ENCODE data around the gene CD300A.

Gene CD300A

DNA sequence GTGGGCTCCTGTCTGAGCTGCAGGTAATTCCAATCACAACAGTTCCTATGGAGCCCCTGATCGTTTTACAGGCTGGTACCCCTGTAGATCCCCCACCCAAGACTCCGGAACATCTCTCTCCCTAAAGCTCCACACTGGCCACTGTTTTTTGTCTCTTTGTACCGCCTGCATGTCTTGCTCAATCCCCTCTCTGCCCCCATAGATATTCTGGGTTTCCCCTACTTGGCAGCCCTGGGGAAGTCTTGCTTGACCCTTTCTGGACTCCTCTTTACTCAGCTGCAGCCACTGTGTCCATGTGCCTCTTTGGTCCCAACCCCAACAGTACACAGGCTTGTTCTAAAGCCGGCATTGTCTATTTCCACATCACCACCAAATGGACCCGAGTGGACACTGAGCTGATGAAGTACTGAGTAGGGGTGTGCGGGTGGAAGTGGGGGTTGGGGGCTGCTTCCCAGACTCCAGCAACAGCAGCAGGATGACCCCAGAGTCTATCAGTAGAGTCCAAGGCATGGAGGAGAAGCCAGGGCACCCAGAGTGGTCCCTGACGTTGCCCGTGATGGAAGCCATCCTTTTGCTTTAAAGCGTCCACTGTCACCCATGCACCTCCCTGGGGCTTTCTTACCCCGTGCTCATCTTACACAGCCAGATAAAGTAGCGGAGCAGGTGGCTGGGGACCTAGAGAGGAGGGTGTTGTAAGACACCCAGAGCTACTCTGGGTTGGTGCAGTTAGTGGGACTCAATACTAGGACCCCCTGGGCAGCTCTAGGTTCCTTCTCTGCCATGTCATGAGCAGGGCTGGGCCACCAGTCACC is 58.4 kb downstream of the CD300A start:
- TF ChIP-seq, protein P1, sequence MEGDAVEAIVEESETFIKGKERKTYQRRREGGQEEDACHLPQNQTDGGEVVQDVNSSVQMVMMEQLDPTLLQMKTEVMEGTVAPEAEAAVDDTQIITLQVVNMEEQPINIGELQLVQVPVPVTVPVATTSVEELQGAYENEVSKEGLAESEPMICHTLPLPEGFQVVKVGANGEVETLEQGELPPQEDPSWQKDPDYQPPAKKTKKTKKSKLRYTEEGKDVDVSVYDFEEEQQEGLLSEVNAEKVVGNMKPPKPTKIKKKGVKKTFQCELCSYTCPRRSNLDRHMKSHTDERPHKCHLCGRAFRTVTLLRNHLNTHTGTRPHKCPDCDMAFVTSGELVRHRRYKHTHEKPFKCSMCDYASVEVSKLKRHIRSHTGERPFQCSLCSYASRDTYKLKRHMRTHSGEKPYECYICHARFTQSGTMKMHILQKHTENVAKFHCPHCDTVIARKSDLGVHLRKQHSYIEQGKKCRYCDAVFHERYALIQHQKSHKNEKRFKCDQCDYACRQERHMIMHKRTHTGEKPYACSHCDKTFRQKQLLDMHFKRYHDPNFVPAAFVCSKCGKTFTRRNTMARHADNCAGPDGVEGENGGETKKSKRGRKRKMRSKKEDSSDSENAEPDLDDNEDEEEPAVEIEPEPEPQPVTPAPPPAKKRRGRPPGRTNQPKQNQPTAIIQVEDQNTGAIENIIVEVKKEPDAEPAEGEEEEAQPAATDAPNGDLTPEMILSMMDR (IDR thresholded peaks at IDR 0.05; ENCODE audit: insufficient read depth, low read depth, low read length, missing control alignments): no peak
- DNase-seq (ENCODE audit: low read depth): no peak
- no peak overlapping the region for H3K4me3 ChIP-seq (ENCODE audit: low read depth, low read length)

GRCh38 chr17:74525465-74525725 is 59.0 kb downstream of the CD300A start:
- no peak overlapping the region for H3K4me3 ChIP-seq (ENCODE audit: low read depth, low read length)
- TF ChIP-seq, protein P1 (IDR thresholded peaks at IDR 0.05; ENCODE audit: insufficient read depth, low read depth, low read length, missing control alignments): no peak
- DNase-seq (ENCODE audit: low read depth): no peak

DNA sequence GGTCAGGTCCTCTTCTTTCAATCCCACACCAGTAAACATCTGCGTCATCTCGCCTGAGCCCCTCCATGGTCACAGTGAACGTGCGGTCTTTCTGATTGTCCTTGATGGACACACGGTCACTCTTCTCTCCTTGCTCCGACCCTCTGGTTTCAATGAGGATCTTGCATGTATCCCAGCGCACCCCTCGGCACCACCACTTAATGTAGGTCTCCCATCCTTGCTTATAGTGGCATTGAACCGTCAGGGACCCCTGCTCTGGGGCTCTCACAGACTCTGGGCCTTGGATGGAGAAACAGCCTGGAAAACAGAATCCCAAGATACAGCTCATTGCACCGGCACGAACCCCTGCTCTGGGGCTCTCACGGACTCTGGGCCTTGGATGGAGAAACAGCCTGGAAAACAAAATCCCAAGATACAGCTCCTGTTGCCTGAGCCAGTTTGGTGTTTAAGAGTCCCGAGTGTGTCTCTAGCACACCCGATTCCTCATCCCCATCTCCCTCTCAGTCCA is 59.4 kb downstream of the CD300A start:
- no peak for DNase-seq (ENCODE audit: low read depth)
- TF ChIP-seq, protein P1 (IDR thresholded peaks at IDR 0.05; ENCODE audit: insufficient read depth, low read depth, low read length, missing control alignments): no peak
- H3K4me3 ChIP-seq (ENCODE audit: low read depth, low read length): no peak overlapping the region

DNA sequence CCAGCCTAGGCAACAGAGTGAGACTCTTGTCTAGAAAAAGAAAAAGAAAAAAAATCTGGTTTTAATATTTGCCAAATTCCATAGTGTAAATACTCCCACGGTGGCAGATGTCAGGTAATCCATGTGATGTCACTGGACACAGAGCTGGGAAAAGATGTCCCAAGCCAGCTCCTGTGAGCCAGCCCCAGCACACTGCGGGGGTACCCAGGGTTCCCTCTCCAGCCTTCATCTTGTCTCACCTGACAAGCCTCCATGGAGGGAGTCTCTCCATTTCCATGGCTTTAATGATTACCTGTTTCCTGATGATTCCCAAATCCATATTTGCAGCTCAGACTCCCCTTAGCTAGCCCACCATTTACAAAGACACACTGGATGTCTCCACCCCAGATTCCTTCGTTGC is 60.2 kb downstream of the CD300A start:
- TF ChIP-seq, protein P1 (IDR thresholded peaks at IDR 0.05; ENCODE audit: insufficient read depth, low read depth, low read length, missing control alignments): no peak
- no peak overlapping the region for H3K4me3 ChIP-seq (ENCODE audit: low read depth, low read length)
- DNase-seq (ENCODE audit: low read depth): no peak

GRCh38 chr17:74527081-74527480 is 60.6 kb downstream of the CD300A start:
- no peak for DNase-seq (ENCODE audit: low read depth)
- TF ChIP-seq, protein P1 (IDR thresholded peaks at IDR 0.05; ENCODE audit: insufficient read depth, low read depth, low read length, missing control alignments): no peak

DNA sequence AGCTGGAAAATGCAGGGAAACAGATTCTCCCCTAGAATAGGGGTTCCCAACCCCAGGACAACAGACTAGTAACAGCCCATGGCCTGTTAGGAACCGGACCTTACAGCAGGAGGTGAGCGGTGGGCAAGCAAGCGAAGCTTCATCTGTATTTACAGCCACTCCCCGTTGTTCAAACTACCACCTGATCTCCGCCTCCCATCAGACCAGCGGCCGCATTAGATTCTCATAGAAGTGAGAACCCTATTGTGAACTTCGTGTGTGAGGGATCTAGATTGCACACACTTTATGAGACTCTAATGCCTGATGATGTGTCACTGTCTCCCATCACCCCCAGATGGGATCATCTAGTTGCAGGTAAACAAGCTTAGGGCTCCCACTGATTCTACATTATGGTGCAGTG is 61.3 kb downstream of the CD300A start:
- DNase-seq (ENCODE audit: low read depth): no peak
- no peak overlapping the region for H3K4me3 ChIP-seq (ENCODE audit: low read depth, low read length)
- TF ChIP-seq, protein P1 (IDR thresholded peaks at IDR 0.05; ENCODE audit: insufficient read depth, low read depth, low read length, missing control alignments): no peak

More at GRCh38 chr17:74527081-74527480, 60.6 kb downstream of the CD300A start:
- H3K4me3 ChIP-seq (ENCODE audit: low read depth, low read length): no peak overlapping the region
